OCI-LY3 (cell line): ENCODE results near the gene HSD17B2.

Experiments used
- H2AFZ ChIP-seq: fragments of 200-600, 300-600 bp; shearing (Covaris generic); 2 replicates; pipeline ENCODE4 v1.6.0; 2014; ENCODE audit warnings: antibody characterized with exemption, low read depth, low read length
- H3K27ac ChIP-seq: fragments of 200-600, 300-600 bp; sonication (generic); 2 replicates; pipeline ENCODE4 v1.5.1; 2014; ENCODE audit warnings: mild to moderate bottlenecking, low read length, moderate library complexity, mixed read lengths
- H3K27me3 ChIP-seq: fragments of 200-600, 300-600 bp; sonication (generic); 2 replicates; pipeline ENCODE4 v1.6.1; 2014; ENCODE audit warnings: low read depth, low read length, mixed read lengths
- H3K36me3 ChIP-seq: fragments of 200-600, 300-600 bp; sonication (generic); replicated peaks from 2 replicates; pipeline ENCODE3; 2014; ENCODE audit warnings: low read depth, low read length, mixed read lengths
- H3K4me1 ChIP-seq: fragments of 300-600, 200-600 bp; sonication (generic); 2 replicates; pipeline ENCODE4 v1.6.1; 2014; ENCODE audit warnings: low read length, mixed read lengths
- H3K4me2 ChIP-seq: fragments of 200-600, 300-600 bp; sonication (generic); 2 replicates; pipeline ENCODE4 v1.6.1; 2014; ENCODE audit warnings: low read length, mixed read lengths
- H3K4me3 ChIP-seq: fragments of 300-600, 200-600 bp; sonication (generic); 2 replicates; pipeline ENCODE4 v1.5.1; 2014; ENCODE audit warnings: antibody characterized with exemption, mild to moderate bottlenecking, low read length, moderate library complexity
- H3K79me2 ChIP-seq: fragments of 300-600, 200-600 bp; shearing (Covaris generic); 2 replicates; pipeline ENCODE4 v1.6.1; 2014; ENCODE audit warnings: mild to moderate bottlenecking, low read length, mixed read lengths
- H3K9ac ChIP-seq: fragments of 300-600, 200-600 bp; shearing (Covaris generic); 2 replicates; pipeline ENCODE4 v1.6.0; 2014; ENCODE audit warnings: mild to moderate bottlenecking, low read length, moderate library complexity
- H3K9me3 ChIP-seq: fragments of 200-600, 300-600 bp; shearing (Covaris generic); 2 replicates; pipeline ENCODE4 v1.6.1; 2014; ENCODE audit warnings: low read length, mixed read lengths; ENCODE audit not compliant: insufficient read depth
- H4K20me1 ChIP-seq: fragments of 200-600, 300-600 bp; sonication (generic); 2 replicates; pipeline ENCODE4 v1.6.1; 2016; ENCODE audit warnings: low read length, mixed read lengths; ENCODE audit not compliant: insufficient read depth
- CTCF ChIP-seq: fragments of 200-600, 300-600 bp; sonication (generic); IDR thresholded peaks from 2 replicates; pipeline ENCODE4 v1.5.1; 2014; ENCODE audit warnings: antibody characterized with exemption, low read length, low read depth
- EZH2phosphoT487 ChIP-seq: fragments of 200-600 bp; shearing (Covaris generic); IDR thresholded peaks from 2 replicates; pipeline ENCODE4 v1.6.1; 2018; ENCODE audit warnings: antibody characterized with exemption, mixed run types, low read depth

HSD17B2 gene

GRCh38 chr16:82011199-82011641 lies 23.8 kb upstream of the HSD17B2 start, which contains the start of gene SDR42E1:
Gene SDR42E1 (minus strand): TSS chr16:82011470. CDS start chr16:82000858, 10,612 bp downstream.
- Histone ChIP-seq H3K79me2 (no peaks in the 10 kb centered on the region), H3K27me3 (peaks cover 7% of the 10 kb centered on the region; the same call in 1 of the 2 replicates), H3K9ac (peak within 1 kb of the TSS; percentile 69), H2AFZ (peak within 1 kb of the TSS; percentile 100), H3K4me3 (peak within 1 kb of the TSS; percentile 93), H3K9me3 (peaks cover 9% of the 10 kb centered on the region; the same call in 1 of the 2 replicates), H4K20me1 (no peaks in the 10 kb centered on the region), H3K36me3 (peaks cover 3% of the 10 kb centered on the region), H3K4me1 (peaks cover 8% of the 10 kb centered on the region; the same call in 1 of the 2 replicates), H3K4me2 (peak within 1 kb of the TSS; percentile 84), H3K27ac (no peak within 1 kb of the TSS)
- no peak for TF ChIP-seq EZH2phosphoT487
- TF ChIP-seq CTCF: no peak

GRCh38 chr16:82013139-82013538 lies 21.9 kb upstream of the HSD17B2 start:
- Histone ChIP-seq H2AFZ (no peak overlapping the region), H3K79me2 (no peaks in the 10 kb centered on the region), H3K4me2 (no peak overlapping the region), H3K9ac (no peak overlapping the region), H3K36me3 (peaks cover 3% of the 10 kb centered on the region), H4K20me1 (no peaks in the 10 kb centered on the region), H3K27ac (no peak overlapping the region), H3K27me3 (peaks cover 18% of the 10 kb centered on the region), H3K9me3 (peaks cover 9% of the 10 kb centered on the region; the same call in 1 of the 2 replicates), H3K4me3 (no peak overlapping the region), H3K4me1 (peaks cover 8% of the 10 kb centered on the region; the same call in 1 of the 2 replicates)
- no peak for TF ChIP-seq EZH2phosphoT487
- TF ChIP-seq CTCF: no peak

- no peak overlapping the region for H3K9ac ChIP-seq
- 0 out of 2 replicates have a peak, but pooled peaks cover 6% of the 10 kb centered on the region for H3K9me3 ChIP-seq
- H3K4me2 ChIP-seq: no peak overlapping the region
- H3K4me3 ChIP-seq: no peak overlapping the region
- TF ChIP-seq EZH2phosphoT487 (no peak), CTCF (no peak)
- peaks cover 8% of the 10 kb centered on the region; the same call in 1 of the 2 replicates for H3K4me1 ChIP-seq
- H2AFZ ChIP-seq: no peak overlapping the region
- H3K79me2 ChIP-seq: no peaks in the 10 kb centered on the region
- H3K27ac ChIP-seq: no peak overlapping the region
- peaks cover 37% of the 10 kb centered on the region for H3K27me3 ChIP-seq
- H4K20me1 ChIP-seq: no peaks in the 10 kb centered on the region
- H3K36me3 ChIP-seq: no peaks in the 10 kb centered on the region
These were observed 18.8 kb upstream of the HSD17B2 start for GRCh38 chr16:82016263-82016662.

GRCh38 chr16:82016964-82017363 lies 18.1 kb upstream of the HSD17B2 start:
- H3K4me3 ChIP-seq: no peak overlapping the region
- H3K27ac ChIP-seq: no peak overlapping the region

More at GRCh38 chr16:82016964-82017363, 18.1 kb upstream of the HSD17B2 start:
- H3K9ac ChIP-seq: no peak overlapping the region
- no peaks in the 10 kb centered on the region for H3K36me3 ChIP-seq
- H3K4me1 ChIP-seq: peaks cover 5% of the 10 kb centered on the region; the same call in 1 of the 2 replicates
- H3K9me3 ChIP-seq: 0 out of 2 replicates have a peak, but pooled peaks cover 6% of the 10 kb centered on the region
- no peak overlapping the region for H2AFZ ChIP-seq
- H3K4me2 ChIP-seq: no peak overlapping the region
- peaks cover 37% of the 10 kb centered on the region for H3K27me3 ChIP-seq
- TF ChIP-seq CTCF: no peak
- TF ChIP-seq EZH2phosphoT487: no peak
- H3K79me2 ChIP-seq: no peaks in the 10 kb centered on the region
- H4K20me1 ChIP-seq: no peaks in the 10 kb centered on the region
